GM12878 (cell line): ENCODE results near the gene ARHGAP6. TPM values are rescaled to one million over a fixed set of nuclear protein-coding genes. Genes with fewer than 3 reads are reported as not detected.

Source experiments
- ATAC-seq: fragments of 200-7000 bp; cut with Tn5 transposase; 3 replicates; pipeline ENCODE4 v1.9.1; 2020; ENCODE audit warnings: mild to moderate bottlenecking, moderate library complexity
- BruUV-seq: library from RNA; stranded (reverse); fragments of 400-500 nt; replicated peaks from 2 replicates; lab custom pipeline; 2021; lab: Mats Ljungman, UMichigan
- CTCF ChIA-PET: fragments of 300-600 bp; sonication (Branson Sonifier 250); formaldehyde crosslinking; extraction: SDS; loops from one replicate; lab custom pipeline; 2021; ENCODE audit warnings: inconsistent platforms; lab: Yijun Ruan, JAX
- POLR2A ChIA-PET: fragments of 350-600 bp; formaldehyde crosslinking; extraction: SDS; loops from one replicate; lab custom pipeline; 2021; ENCODE audit warnings: inconsistent platforms; lab: Charles Lee
- RAD21 ChIA-PET: fragments of 300-600 bp; sonication (Branson Sonifier 250); formaldehyde crosslinking; loops from one replicate; lab custom pipeline; 2023; ENCODE audit warnings: antibody characterized with exemption; ENCODE audit not compliant: unreplicated experiment; lab: Charles Lee
- SMC1A ChIA-PET: fragments of 300-600 bp; sonication (Branson Sonifier 250); formaldehyde crosslinking; loops from one replicate; lab custom pipeline; 2023; ENCODE audit not compliant: unreplicated experiment, uncharacterized antibody; lab: Charles Lee
- DNase-seq: peaks from one replicate; pipeline ENCODE4 v3.0.0-alpha.2; 2011; ENCODE audit warnings: low read depth, low spot score
- FAIRE-seq: peaks from 3 replicates; lab custom pipeline; 2011; peaks lifted over from hg19 to GRCh38; lab: Jason Lieb, UNC
- H2AFZ ChIP-seq: 2 replicates; pipeline ENCODE4 v1.6.0; 2011; ENCODE audit warnings: low read depth, low read length, control low read depth; ENCODE audit not compliant: control insufficient read depth
- H3K27ac ChIP-seq: 2 replicates; pipeline ENCODE4 v1.5.1; 2011; ENCODE audit warnings: control low read depth; ENCODE audit not compliant: control insufficient read depth, insufficient read depth
- H3K27me3 ChIP-seq, 2 experiments: replicated peaks in 1 of 2; 2 replicates each; pipeline versions ENCODE4 v1.6.0 to v1.6.1; 2011; ENCODE audit warnings: low read length in 1 of 2; ENCODE audit not compliant: control insufficient read depth in 2 of 2, insufficient read depth in 2 of 2
- H3K36me3 ChIP-seq, 2 experiments: 2 replicates each; pipeline ENCODE4 v1.5.1; 2011; ENCODE audit warnings: low read length in 1 of 2; ENCODE audit not compliant: control insufficient read depth in 2 of 2, insufficient read depth in 2 of 2
- H3K4me1 ChIP-seq: 2 replicates; pipeline ENCODE4 v1.6.1; 2011; ENCODE audit warnings: mild to moderate bottlenecking, low read length, moderate library complexity, mixed read lengths; ENCODE audit not compliant: control insufficient read depth, insufficient read depth
- H3K4me2 ChIP-seq: 2 replicates; pipeline ENCODE4 v1.6.0; 2011; ENCODE audit warnings: control low read depth; ENCODE audit not compliant: control insufficient read depth, insufficient read depth
- H3K4me3 ChIP-seq: fragments of 200-600 bp; sonication (generic); 2 replicates; pipeline ENCODE4 v1.5.1; 2016
- H3K79me2 ChIP-seq: 2 replicates; pipeline ENCODE4 v1.6.0; 2011; ENCODE audit warnings: low read length; ENCODE audit not compliant: control insufficient read depth, insufficient read depth
- H3K9ac ChIP-seq: 2 replicates; pipeline ENCODE4 v1.8.0; 2011; ENCODE audit warnings: low read length, control low read depth, mixed read lengths; ENCODE audit not compliant: control insufficient read depth, insufficient read depth
- H3K9me3 ChIP-seq: replicated peaks from 3 replicates; pipeline ENCODE4 v1.5.1; 2011; ENCODE audit warnings: mild to moderate bottlenecking, low read length; ENCODE audit not compliant: control insufficient read depth, insufficient read depth
- H4K20me1 ChIP-seq: 2 replicates; pipeline ENCODE4 v1.6.0; 2011; ENCODE audit not compliant: control insufficient read depth, insufficient read depth
- BHLHE40 ChIP-seq, 2 experiments: fragments of 450-650 bp in 1 of 2; IDR thresholded peaks; 2 replicates each; pipeline ENCODE4 v1.6.1; 2011 to 2017; ENCODE audit warnings: low read depth in 2 of 2, borderline replicate concordance in 1 of 2, improper control_type of control experiment in 1 of 2, low read length in 1 of 2, mild to moderate bottlenecking in 1 of 2
- CHD1 ChIP-seq: IDR thresholded peaks from 2 replicates; pipeline ENCODE4 v1.6.1; 2012; ENCODE audit warnings: low read depth, low read length, improper control_type of control experiment
- STAT3 ChIP-seq: IDR thresholded peaks from 2 replicates; pipeline ENCODE4 v1.6.1; 2011; ENCODE audit warnings: low read depth, low read length, improper control_type of control experiment
- ZSCAN29 ChIP-seq: fragments of 450-650 bp; IDR thresholded peaks from 2 replicates; pipeline ENCODE4 v1.6.1; 2017; ENCODE audit warnings: mild to moderate bottlenecking, moderate library complexity
- WGBS: methylation state at CpG from one replicate; pipeline ENCODE4 v1.1.6; 2016; ENCODE audit warnings: low lambda C conversion rate; ENCODE audit not compliant: insufficient replicate concordance, insufficient coverage; ENCODE audit errors: missing lambda C conversion rate; 5-methylcytosine and 5-hydroxymethylcytosine counted together
- in situ Hi-C: fragments of 300-500 bp; cut with MboI; formaldehyde crosslinking; loops from 9 replicates; pipeline ENCODE4 v1.14.3; 2018; ENCODE audit warnings: mixed read lengths
- intact Hi-C: fragments of 100-400 bp; cut with micrococcal nuclease; formaldehyde crosslinking; loops from one replicate; pipeline ENCODE4 v1.14.2; 2022; ENCODE audit not compliant: unreplicated experiment
- polyA plus RNA-seq, 11 experiments: library from polyadenylated mRNA; depleted of rRNA in 4 of 11; unstranded in 6 of 11; stranded (reverse) in 5 of 11; fragments of >200 nt; fragmentation: Nextera tagmentation in 4 of 11; fragmentation: Illumina TruSeq in 1 of 11; extraction: Ambion mirVana in 4 of 11; extraction: Trizol in 1 of 11; gene quantifications; 1 replicate in 1 of 11; 2 replicates in 10 of 11; pipeline versions ENCODE4 v1.2.1 to v1.2.3, GENCODE V29; 2011 to 2016; ENCODE audit warnings: inconsistent platforms in 2 of 11, missing spikeins in 2 of 11, low read depth in 1 of 11
- total RNA-seq, 4 experiments: library from RNA; depleted of rRNA in 3 of 4; stranded (reverse); fragments of >200 nt in 3 of 4; fragmentation: Illumina TruSeq in 1 of 4; extraction: Trizol in 1 of 4; gene quantifications; 2 replicates each; pipeline versions ENCODE4 v1.2.1 to v1.2.3, GENCODE V29; 2013 to 2021
- TF ChIP-seq, protein P1 (sequence below): fragments of 450-650 bp; IDR thresholded peaks from 2 replicates; pipeline ENCODE4 v1.6.1; 2016; ENCODE audit warnings: mild to moderate bottlenecking
- TF ChIP-seq, protein P2 (sequence below), 3 experiments: IDR thresholded peaks in 2 of 3; conservative IDR thresholded peaks in 1 of 3; 2 replicates each; pipeline ENCODE4 v1.5.1; 2011; ENCODE audit warnings: low read depth in 3 of 3, low read length in 3 of 3, mild to moderate bottlenecking in 3 of 3, control low read depth in 2 of 3, moderate library complexity in 2 of 3, inconsistent platforms in 1 of 3, mixed read lengths in 1 of 3; ENCODE audit not compliant: control insufficient read depth in 2 of 3, insufficient read depth in 1 of 3; ENCODE audit errors: extremely low read depth in 1 of 3
- TF ChIP-seq, protein P3 (sequence below): IDR thresholded peaks from 2 replicates; pipeline ENCODE4 v1.6.1; 2012; ENCODE audit warnings: mild to moderate bottlenecking, low read depth, low read length
- TF ChIP-seq, protein P4 (sequence below): IDR thresholded peaks from 2 replicates; pipeline ENCODE4 v1.6.1; 2012; ENCODE audit warnings: improper control_type of control experiment, low read depth, low read length; ENCODE audit not compliant: insufficient replicate concordance

The ARHGAP6 gene
- total and polyA plus RNA-seq, 10 of the 15 experiments (the other 5 are each of a cell fraction or from before 2014, with no cell fraction given): 0.20 to 1.8 (median 0.76) TPM

DNA sequence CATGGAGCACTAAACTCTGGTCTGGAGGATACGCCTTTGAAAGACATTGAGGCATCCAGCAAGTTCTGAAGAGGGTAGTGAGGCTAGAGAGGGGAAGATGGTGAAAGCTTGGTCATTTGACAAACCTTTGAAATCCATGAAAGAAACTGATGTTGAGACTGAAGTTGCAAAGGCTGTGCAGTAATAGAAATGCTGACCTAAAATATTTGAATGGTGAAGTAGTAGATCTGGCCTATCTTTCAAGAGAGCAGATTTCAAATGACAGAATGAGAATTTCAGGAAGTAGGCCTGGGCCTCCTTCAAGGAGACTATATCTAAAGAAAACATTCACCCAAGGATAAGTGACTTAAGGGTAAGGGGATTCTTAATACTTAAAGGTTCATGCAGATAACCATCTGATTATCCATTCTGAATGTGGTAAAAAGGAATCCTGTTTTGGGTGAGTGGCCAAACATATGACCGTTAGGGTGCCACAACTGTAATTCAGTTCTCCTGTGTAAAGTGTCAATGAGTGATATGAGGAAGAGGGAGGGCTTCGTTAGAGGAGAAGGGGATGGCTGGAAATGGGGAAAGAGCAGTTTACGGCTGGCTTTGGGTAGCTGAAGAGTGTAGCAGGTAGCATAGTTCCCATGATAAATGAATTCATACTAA, 310.3 kb downstream of the ARHGAP6 start:
- Histone ChIP-seq H3K79me2 (no peaks in the 10 kb centered on the region), H3K4me3 (no peak overlapping the region), H3K36me3 (no peaks in the 10 kb centered on the region), H3K27ac (no peak overlapping the region), H4K20me1 (no peaks in the 10 kb centered on the region), H3K4me2 (no peak overlapping the region), H3K4me1 (peaks cover 6% of the 10 kb centered on the region; the same call in 1 of the 2 replicates), H3K9me3 (no peaks in the 10 kb centered on the region), H3K9ac (no peak overlapping the region), H3K27me3 (no peaks in the 10 kb centered on the region), H2AFZ (no peak overlapping the region)
- FAIRE-seq (no peak), DNase-seq (no peak), ATAC-seq (no peak)
- ChIA-PET POLR2A (no interaction called here), CTCF (interaction anchor here (0.8 kb wide), 1 partner anchor 26 kb away, joined by 3 read pairs; no protein-coding TSS in a partner anchor), RAD21 (no interaction called here), SMC1A (no interaction called here)
- intact Hi-C loops (no loop called here), in situ Hi-C loops (no loop called here)
- BruUV-seq: no TSS peak
- WGBS: 34% methylated on average over 4 of the region's 4 CpGs
- TF ChIP-seq, protein P1, sequence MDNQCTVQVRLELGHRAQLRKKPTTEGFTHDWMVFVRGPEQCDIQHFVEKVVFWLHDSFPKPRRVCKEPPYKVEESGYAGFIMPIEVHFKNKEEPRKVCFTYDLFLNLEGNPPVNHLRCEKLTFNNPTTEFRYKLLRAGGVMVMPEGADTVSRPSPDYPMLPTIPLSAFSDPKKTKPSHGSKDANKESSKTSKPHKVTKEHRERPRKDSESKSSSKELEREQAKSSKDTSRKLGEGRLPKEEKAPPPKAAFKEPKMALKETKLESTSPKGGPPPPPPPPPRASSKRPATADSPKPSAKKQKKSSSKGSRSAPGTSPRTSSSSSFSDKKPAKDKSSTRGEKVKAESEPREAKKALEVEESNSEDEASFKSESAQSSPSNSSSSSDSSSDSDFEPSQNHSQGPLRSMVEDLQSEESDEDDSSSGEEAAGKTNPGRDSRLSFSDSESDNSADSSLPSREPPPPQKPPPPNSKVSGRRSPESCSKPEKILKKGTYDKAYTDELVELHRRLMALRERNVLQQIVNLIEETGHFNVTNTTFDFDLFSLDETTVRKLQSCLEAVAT: no peak
- TF ChIP-seq, protein P2, sequence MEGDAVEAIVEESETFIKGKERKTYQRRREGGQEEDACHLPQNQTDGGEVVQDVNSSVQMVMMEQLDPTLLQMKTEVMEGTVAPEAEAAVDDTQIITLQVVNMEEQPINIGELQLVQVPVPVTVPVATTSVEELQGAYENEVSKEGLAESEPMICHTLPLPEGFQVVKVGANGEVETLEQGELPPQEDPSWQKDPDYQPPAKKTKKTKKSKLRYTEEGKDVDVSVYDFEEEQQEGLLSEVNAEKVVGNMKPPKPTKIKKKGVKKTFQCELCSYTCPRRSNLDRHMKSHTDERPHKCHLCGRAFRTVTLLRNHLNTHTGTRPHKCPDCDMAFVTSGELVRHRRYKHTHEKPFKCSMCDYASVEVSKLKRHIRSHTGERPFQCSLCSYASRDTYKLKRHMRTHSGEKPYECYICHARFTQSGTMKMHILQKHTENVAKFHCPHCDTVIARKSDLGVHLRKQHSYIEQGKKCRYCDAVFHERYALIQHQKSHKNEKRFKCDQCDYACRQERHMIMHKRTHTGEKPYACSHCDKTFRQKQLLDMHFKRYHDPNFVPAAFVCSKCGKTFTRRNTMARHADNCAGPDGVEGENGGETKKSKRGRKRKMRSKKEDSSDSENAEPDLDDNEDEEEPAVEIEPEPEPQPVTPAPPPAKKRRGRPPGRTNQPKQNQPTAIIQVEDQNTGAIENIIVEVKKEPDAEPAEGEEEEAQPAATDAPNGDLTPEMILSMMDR (IDR thresholded peaks at IDR 0.05 in 2 of 3, conservative IDR thresholded peaks at IDR 0.05 in 1 of 3; ENCODE audit: control insufficient read depth in 2 of 3, extremely low read depth in 1 of 3, insufficient read depth in 1 of 3, low read depth in 3 of 3, low read length in 3 of 3): no peak
- TF ChIP-seq, protein P3, sequence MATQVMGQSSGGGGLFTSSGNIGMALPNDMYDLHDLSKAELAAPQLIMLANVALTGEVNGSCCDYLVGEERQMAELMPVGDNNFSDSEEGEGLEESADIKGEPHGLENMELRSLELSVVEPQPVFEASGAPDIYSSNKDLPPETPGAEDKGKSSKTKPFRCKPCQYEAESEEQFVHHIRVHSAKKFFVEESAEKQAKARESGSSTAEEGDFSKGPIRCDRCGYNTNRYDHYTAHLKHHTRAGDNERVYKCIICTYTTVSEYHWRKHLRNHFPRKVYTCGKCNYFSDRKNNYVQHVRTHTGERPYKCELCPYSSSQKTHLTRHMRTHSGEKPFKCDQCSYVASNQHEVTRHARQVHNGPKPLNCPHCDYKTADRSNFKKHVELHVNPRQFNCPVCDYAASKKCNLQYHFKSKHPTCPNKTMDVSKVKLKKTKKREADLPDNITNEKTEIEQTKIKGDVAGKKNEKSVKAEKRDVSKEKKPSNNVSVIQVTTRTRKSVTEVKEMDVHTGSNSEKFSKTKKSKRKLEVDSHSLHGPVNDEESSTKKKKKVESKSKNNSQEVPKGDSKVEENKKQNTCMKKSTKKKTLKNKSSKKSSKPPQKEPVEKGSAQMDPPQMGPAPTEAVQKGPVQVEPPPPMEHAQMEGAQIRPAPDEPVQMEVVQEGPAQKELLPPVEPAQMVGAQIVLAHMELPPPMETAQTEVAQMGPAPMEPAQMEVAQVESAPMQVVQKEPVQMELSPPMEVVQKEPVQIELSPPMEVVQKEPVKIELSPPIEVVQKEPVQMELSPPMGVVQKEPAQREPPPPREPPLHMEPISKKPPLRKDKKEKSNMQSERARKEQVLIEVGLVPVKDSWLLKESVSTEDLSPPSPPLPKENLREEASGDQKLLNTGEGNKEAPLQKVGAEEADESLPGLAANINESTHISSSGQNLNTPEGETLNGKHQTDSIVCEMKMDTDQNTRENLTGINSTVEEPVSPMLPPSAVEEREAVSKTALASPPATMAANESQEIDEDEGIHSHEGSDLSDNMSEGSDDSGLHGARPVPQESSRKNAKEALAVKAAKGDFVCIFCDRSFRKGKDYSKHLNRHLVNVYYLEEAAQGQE: no peak
- no peak for TF ChIP-seq STAT3
- TF ChIP-seq ZSCAN29: no peak
- no peak for TF ChIP-seq BHLHE40 (IDR thresholded peaks at IDR 0.05; ENCODE audit: borderline replicate concordance in 1 of 2, low read depth in 2 of 2, low read length in 1 of 2)
- TF ChIP-seq, protein P4, sequence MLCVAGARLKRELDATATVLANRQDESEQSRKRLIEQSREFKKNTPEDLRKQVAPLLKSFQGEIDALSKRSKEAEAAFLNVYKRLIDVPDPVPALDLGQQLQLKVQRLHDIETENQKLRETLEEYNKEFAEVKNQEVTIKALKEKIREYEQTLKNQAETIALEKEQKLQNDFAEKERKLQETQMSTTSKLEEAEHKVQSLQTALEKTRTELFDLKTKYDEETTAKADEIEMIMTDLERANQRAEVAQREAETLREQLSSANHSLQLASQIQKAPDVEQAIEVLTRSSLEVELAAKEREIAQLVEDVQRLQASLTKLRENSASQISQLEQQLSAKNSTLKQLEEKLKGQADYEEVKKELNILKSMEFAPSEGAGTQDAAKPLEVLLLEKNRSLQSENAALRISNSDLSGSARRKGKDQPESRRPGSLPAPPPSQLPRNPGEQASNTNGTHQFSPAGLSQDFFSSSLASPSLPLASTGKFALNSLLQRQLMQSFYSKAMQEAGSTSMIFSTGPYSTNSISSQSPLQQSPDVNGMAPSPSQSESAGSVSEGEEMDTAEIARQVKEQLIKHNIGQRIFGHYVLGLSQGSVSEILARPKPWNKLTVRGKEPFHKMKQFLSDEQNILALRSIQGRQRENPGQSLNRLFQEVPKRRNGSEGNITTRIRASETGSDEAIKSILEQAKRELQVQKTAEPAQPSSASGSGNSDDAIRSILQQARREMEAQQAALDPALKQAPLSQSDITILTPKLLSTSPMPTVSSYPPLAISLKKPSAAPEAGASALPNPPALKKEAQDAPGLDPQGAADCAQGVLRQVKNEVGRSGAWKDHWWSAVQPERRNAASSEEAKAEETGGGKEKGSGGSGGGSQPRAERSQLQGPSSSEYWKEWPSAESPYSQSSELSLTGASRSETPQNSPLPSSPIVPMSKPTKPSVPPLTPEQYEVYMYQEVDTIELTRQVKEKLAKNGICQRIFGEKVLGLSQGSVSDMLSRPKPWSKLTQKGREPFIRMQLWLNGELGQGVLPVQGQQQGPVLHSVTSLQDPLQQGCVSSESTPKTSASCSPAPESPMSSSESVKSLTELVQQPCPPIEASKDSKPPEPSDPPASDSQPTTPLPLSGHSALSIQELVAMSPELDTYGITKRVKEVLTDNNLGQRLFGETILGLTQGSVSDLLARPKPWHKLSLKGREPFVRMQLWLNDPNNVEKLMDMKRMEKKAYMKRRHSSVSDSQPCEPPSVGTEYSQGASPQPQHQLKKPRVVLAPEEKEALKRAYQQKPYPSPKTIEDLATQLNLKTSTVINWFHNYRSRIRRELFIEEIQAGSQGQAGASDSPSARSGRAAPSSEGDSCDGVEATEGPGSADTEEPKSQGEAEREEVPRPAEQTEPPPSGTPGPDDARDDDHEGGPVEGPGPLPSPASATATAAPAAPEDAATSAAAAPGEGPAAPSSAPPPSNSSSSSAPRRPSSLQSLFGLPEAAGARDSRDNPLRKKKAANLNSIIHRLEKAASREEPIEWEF: no peak
- no peak for TF ChIP-seq CHD1
